HG03139 (cell line): ENCODE measurements around the gene SDC1.
"Not testable (repeated sequence)": the region's sequence is repeated elsewhere in the genome, so short reads cannot be mapped to it uniquely, and the experiment has no call there.

ENCODE experiments used
- ATAC-seq: cut with Tn5 transposase; IDR thresholded peaks from one replicate; pipeline ENCODE4 v1.9.1; 2021; ENCODE audit not compliant: unreplicated experiment

The SDC1 gene, protein sequence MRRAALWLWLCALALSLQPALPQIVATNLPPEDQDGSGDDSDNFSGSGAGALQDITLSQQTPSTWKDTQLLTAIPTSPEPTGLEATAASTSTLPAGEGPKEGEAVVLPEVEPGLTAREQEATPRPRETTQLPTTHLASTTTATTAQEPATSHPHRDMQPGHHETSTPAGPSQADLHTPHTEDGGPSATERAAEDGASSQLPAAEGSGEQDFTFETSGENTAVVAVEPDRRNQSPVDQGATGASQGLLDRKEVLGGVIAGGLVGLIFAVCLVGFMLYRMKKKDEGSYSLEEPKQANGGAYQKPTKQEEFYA

DNA sequence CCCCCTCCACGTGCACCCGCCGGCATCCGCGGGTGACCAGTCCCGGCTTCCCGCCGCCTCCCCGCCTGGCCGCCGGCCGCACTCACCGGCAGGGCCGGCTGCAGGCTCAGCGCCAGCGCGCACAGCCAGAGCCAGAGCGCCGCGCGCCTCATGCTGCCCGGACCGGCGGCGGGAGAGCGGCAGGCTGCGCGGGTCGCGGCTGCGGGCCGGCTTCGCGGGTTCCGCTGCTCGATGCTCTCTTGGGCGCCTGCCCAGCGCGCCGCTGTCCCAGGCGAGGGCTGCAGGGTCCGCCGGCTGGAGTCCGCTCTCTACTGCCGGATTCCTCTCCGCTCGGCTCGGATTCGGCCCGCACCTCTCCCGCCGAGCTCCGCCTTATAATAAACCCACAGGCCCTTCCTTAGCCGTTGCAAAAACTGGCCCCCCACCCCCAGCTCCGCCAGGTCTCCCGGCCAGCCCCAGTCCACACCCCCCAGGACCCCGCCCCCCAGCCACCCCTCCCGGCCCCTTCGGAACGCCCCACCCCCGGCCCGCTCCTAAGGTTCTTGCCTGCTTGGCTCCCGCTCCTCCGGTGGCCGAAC, at the start of gene SDC1:
SDC1 (minus strand) TSS at position 415 of the 578 bp plus-strand sequence; CDS start at position 152, 263 bp downstream.
- peak; percentile 2 for ATAC-seq

DNA sequence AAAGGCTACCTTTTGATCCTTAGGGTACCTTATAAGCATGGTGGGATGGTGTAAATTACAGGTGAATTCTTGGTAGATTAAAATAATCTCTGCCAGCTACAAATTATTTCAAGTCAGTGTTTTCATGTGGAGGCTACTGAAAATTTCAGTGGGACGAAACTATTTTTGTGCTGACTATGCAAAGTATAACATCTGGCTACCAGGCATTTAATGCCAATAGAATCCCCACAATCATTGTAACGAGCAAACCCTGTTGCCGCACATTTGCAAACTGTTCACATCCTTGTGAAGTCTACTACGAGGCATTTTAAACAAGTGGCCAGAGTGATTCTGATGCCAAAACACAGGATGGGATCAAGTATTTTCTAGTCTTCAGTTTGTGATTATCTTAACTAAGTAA, 48.1 kb upstream of the SDC1 start:
- ATAC-seq, result no peak

DNA sequence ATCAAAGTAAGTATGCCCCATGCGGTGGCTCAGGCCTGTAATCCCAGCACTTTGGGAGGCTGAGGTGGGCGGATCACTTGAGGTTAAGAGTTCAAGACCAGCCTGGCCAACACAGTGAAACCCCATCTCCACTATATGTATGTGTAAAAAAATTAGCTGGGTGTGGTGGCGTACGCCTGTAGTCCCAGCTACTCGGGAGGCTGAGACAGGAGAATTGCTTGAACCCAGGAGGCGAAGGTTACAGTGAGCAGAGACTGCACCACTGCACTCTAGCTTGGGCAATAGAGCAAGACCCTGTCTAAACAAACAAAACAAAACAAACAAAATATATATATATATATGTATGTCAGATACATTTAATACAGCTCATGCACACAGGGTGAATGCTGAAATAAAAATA, 43.4 kb upstream of the SDC1 start:
- ATAC-seq, result not testable (repeated sequence)

DNA sequence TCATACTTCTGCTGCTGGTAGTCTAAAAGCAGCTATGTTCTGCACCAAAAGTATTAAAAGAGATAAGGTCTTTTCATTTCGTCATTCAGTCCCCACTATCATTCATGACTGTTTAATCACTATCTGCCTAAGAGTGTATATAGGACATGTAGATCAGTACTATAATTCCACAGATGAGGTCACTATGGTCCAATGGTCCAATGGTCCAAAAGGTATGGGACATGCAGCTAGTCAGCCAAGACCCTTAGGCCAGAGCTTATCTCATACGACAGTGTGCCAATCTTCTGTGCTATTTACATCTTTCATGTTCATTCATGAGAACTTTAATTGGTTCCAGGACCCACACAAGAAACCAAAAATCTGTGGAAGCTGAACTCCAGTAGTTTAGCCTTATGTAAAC, 42.6 kb upstream of the SDC1 start:
- no peak for ATAC-seq

DNA sequence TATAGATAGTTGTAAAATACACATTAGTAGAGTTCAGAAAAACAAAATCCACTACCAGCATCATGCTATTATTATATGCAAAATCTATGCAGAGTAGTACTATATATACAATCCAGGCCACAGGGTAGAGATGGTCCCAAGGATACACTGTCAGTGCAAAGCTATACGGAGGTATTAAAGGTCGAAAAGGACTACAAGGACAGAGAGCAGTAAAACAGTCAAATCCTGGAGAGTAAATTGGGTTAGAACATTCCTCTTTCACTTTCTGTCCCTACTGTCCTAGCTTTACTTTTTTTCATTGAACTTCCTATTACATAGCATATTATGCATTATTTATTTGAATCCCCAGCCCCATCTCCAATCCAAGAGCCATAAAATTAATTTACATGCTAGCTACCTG, 39.7 kb upstream of the SDC1 start:
- no peak for ATAC-seq

DNA sequence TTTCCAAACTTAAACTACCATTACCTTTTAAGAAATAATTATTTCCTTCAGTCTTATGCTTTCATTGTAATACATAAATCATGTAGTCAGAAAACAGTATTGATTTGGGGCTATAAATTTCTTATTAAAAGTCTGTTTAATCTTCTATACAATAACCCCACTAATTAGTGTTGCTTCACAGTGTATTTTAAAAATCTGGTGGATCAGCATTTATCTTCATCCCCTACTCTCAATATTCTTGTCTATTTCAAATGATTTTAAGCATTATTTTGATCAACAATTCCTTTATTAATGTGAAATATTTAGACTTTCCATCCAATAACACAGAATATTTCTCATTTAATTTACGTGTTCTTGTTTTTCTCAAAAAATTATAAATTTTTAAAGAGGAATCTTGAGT, 32.5 kb upstream of the SDC1 start:
- no peak for ATAC-seq

DNA sequence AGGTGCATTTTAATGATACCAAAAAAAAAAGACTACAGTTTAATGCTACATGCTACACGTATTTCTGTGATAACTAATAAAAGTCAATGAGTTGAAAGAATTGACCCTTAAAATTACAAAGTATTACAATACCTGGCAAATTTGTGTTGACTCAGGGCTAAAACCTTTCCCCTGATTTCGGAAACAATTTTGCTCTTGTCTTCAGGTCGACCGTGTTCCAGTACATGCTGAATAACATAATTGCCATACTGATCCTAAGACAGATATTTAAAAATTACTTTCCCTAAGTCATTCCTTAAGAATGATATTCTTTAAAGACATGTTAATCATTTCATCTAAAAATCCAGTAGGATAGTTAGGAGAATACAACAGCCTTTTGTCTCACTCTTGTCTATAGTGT, 29.8 kb upstream of the SDC1 start:
- no peak for ATAC-seq

DNA sequence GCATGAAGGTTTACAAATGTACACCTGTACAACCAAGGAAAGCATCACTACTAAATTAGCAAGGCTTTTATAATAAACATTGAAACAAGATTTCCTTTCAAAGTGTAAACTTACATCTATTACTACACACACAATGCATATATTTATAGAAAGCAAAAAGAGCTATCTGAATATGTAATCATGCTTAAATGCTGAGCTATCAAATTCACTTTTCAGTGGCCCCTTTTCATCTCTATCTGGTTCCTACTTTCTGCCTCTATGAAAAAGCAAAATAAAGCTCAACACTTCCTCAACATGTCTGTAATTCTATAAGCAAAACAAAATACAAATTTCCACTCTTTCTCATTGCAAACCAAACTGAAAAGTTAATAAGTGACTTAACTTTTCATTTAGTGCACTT, 25.5 kb upstream of the SDC1 start:
- no peak for ATAC-seq

DNA sequence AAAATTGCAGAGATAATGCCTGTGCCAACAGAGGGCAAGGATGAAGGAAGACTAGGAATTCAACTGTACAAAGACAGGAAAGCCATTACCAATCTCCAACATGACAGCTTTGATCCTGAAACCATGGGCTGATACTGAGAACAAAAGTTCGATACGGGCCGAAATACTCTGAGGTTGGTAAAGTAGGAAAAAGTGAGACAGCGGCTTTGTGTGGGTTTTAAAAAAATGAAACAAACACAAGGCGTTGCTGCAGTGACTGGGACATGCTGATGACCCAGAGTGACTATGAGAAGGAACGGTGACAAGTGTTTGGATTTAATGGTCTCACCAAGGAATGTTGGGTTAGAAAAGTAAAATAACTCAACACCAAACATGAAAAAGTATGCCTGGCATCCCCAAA, 24.2 kb upstream of the SDC1 start:
- ATAC-seq, result no peak

DNA sequence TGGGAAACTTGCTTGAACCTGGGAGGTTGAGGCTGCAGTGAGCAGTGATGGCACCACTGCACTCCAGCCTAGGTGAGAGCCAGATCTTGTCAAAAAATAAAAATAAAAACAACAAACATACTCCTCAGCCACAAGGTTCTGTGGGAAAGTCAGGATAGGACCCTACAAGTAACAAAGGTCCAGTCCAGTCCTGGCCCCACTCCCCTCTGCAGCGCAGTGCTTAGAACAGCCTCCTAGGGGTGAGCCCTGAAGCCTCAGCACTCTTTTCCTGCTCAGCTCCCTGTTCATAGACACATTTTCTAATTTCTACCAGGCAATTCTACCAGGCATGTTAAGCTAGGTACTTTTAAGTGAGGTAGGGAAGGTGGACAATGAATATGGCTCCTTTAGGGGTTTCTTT, 22.2 kb upstream of the SDC1 start:
- no peak for ATAC-seq

DNA sequence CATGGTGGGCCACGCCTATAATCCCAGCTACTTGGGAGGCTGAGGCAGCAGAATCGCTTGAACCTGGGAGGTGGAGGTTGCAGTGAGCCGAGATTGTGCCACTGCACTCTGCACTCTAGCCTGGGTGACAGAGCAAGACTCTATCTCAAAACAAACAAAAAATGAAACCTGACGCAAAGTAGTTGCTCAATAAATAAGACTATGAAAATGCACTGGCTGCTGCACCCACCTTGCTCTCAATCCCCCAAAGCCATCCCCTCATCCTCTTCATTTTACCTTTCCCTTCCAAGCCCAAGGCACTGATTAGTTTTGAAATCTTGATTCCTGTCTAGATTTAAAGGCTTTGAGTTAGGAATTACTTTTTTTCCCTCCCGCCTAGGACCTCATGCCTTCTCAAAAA, 18.7 kb upstream of the SDC1 start:
- not testable (repeated sequence) for ATAC-seq

DNA sequence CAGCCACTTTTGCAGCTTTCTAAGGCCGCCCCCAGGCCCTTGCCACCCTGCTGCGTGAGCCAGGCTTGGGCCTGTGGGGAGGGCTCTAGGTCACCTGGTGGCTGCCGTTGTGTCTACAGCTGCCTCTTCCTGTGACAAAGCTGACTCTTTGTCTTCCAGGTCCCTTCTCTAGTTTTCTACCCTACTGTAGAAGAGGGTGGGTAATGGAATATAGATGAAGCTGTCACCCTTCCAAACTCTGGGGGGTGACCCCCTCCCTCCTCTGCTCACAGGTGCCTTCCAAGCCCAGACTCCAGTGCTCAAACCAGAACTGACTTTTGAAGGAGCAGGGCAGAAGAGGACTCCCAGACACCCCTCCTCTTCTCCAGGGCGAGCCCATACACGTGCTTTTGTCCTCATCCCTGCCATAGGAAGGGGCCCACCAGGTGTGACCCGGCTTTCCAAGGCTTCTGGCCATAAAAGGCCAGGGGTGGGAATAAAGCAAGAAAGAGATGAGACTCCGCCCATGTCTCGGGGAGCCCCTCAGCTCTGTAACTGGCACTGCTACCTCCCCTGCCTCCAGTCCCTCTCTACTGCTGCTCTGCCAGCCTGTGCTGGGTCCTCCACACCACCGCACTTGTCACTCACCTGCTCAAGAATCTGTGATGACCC, 17.9 kb upstream of the SDC1 start:
- ATAC-seq, result no peak

DNA sequence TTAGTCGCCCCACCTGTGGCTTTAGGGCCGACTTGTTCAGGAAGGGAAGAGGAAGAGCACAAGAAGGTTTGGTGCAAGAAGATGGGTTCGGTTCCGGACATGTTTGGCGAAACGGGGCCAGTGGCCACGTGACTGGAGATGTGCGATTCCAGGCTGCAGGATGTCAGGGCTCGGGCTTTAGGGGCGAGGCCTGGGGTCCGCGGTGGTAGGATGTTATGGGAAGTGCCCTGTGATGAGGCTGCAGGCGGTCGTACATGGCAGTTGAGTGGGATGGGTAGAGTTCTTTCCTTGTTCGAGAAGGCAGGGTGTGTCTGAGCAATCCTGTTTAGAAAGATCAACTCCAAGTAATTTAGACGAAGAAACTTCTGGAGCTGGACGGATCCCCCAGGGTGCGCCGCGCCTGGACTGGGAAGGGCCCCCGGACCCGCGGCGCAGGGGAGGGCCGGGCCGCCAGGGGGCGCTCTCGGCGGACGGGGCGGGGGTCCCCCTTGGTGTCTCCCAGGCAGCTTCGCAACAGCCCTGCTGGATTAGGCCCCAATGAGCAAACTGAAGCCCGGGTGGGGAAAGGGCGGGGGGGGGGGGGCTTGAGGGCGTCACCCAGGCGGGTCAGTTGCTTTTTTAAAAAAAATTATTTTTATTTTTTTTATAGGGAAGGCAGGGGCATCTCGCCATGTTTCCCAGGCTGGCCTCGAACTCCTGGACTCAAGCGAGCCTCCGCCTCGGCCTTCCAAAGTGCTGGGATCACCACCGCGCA, 17.2 kb upstream of the SDC1 start:
- ATAC-seq, result no peak

DNA sequence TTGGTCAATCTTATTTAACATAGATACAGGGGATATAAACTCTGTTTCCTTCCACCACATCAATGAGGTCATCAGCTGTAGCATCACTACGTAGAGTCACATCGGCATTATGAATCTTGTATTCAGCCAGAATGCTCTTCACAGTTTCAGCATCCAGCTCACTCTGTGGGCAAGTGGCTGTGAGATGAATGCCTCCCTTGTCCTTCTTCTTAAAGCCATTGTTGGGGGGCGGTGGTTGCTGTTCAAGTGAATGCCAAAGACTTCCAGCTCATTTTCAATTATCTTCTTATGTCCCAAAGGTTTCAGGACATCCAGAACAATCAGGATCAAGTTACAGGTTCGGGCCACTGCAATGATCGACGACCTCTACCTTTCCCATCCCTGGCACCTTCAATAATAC, 15.4 kb upstream of the SDC1 start:
- ATAC-seq, result not testable (repeated sequence)

DNA sequence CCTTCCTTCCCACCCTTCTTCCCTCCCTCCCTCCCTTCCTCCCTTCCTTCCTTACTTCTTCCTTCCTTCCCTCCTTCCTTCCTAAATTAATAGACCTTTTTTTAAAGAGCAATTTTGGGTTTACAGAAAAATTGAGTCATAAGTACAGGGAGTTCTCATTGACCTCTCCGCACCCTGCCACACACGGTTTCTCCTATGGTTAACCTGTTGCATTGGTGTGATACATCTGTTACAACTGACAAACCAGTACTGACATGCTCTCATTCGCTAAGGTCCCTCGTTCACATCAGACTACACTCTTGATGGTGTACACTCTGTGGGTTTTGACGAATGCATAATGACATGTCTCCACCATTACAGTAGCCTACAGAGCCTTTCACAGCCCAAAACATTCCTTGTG, 11.6 kb upstream of the SDC1 start:
- no peak for ATAC-seq

DNA sequence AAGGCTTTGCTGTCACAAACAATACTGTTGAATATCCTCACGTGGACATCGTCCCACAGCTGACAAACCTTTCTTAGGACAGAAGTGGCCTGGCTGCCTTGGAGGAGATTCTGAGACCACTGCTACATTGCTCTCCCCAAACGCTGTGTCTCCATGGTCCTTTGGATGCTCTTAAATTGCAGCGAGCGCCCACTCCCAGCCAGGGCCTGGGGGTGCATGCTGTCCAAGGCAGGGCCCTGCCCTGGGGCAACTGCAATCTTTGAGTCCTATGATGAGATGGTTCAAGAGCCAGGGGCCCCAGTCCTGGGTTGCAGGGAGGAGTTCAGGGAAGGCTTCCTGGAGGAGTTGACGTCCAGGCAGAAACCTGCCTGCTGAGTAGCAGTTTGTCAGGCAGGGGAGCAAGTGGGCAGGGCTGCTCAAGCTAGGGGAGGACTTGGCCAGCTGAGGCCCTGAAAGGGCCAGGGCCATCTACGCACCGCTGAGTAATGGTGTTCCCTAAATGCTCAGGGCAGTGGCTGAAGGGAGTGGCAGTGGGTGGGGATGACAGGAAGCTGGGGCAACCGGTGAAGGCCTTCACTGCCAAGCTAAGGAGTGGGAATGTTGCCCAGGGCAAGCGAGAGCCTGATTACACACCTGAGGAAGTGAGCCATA, 10.8 kb upstream of the SDC1 start:
- no peak for ATAC-seq

DNA sequence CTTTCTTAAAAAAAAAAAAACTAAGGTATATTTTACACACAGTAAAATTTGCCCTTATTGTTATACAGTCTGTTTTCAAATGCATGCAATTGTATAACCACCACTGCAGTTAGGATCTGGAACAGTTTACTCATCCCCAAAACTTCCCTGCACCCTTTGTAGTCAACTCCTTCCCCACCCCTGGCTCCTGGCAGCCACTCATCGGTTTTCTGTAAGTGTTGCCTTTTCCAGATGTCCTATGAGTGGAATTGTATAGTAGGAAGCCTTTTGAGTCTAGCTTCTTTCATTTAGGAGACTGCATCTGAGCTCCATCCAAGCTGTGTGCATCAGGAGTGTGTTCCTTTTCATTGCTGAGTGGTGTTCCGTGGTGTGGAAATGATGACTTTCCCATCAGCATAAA, 9.7 kb upstream of the SDC1 start:
- not testable (repeated sequence) for ATAC-seq

DNA sequence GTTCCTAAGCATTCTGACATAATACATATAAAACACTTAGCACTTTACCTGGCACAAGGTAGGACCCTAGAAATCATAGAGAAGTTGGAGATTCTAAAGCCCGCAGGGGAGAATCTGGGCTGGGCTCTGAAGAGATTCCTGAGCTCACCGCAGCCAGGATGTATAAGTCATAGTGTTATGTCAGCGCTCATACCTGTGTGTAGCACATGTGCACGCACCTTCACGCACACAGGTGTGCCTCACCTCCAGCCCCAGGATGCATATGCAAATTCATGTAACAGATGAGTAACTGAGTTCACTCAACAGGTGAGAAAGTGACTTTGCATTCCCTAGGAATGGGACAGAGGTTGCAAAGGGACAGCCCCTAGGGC, 7.9 kb upstream of the SDC1 start:
- no peak for ATAC-seq

DNA sequence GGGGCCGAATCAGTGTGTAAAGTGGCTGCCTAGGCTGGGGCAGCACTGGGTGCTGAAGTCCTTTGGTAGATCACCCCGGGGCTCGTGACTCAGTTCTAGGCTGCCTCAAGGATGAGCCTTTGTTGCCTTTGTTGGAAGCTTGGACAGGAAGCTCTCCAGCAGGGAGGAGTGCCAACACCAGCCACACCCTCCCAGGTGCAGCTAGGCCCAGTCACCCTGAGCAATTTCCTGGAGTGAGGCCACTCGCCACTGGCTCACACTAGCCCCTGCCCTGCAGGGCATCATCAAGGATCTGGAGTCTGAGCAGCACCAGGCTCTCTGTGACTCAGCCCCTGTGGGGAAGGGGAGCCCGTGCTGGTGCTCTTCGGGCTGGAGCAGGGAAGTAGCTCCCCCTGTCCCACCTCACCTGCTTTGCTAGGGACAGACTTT, 6.7 kb upstream of the SDC1 start:
- no peak for ATAC-seq

DNA sequence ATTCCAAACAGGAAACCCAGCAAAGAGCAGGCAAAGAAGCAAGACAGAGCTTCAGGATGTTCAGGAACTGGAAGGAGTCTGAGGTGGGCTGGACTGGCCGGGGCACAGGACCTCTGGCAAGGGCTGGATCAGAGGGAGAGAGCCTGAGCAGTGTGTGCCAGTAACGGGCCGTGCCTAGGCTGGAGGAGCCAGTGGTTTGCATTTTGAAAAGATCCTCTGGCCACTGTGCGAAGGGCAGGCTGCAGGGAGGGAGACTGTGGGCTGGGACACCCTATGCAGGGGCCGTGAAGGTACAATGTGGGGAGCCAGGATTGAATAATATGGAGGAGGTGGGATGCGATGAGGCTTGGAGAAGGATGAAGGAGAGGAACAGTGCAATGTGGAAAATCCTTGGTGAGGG, 6.2 kb upstream of the SDC1 start:
- ATAC-seq, result no peak

DNA sequence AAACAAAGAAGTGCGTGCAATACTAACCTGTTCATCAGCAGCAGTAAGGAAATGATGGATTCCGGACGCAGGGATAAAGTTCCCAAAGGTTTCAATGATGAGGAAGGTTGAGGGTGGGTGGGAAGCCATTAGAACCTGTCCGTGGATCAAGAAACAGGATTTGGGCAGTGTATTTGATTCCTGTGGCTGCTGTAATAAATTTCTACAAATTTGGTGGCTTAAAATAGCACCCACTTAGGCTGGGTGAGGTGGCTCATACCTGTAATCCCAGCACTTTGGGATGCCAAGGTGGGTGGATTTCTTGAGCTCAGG, 5.1 kb upstream of the SDC1 start:
- no peak for ATAC-seq
